WTC11 (cell line): ENCODE data around the gene CYTH3. TPM values are rescaled to one million over a fixed set of nuclear protein-coding genes. Genes with fewer than 3 reads are reported as not detected.

ENCODE experiments used
- ATAC-seq: fragments of 200-7000 bp; cut with Tn5 transposase; 2 replicates; pipeline ENCODE4 v1.10.0; 2021; ENCODE audit warnings: mild to moderate bottlenecking, moderate library complexity
- CTCF ChIA-PET: fragments of 300-600 bp; sonication (Branson Sonifier 250); formaldehyde crosslinking; loops from one replicate; lab custom pipeline; 2021; ENCODE audit warnings: antibody characterized with exemption; lab: Charles Lee
- POLR2A ChIA-PET: fragments of 350-600 bp; sonication (Branson Sonifier 250); formaldehyde crosslinking; loops from one replicate; lab custom pipeline; 2021; ENCODE audit warnings: antibody characterized with exemption; lab: Charles Lee
- DNase-seq: peaks from one replicate; pipeline ENCODE4 v3.0.0; 2021; ENCODE audit warnings: low spot score
- H3K27ac Mint-ChIP-seq: 2 replicates; pipeline ENCODE4 v1.8.0; 2021; ENCODE audit warnings: mixed read lengths
- H3K27me3 Mint-ChIP-seq: 2 replicates; pipeline ENCODE4 v1.8.0; 2021; ENCODE audit warnings: low read depth, mild to moderate bottlenecking, moderate library complexity, mixed read lengths
- H3K36me3 Mint-ChIP-seq: 2 replicates; pipeline ENCODE4 v1.8.0; 2021; ENCODE audit warnings: mixed read lengths
- H3K4me1 Mint-ChIP-seq: 2 replicates; pipeline ENCODE4 v1.8.0; 2022; ENCODE audit warnings: mixed read lengths
- H3K4me3 Mint-ChIP-seq: 2 replicates; pipeline ENCODE4 v1.8.0; 2021; ENCODE audit warnings: mild to moderate bottlenecking, moderate library complexity, mixed read lengths
- H3K9me3 Mint-ChIP-seq: 2 replicates; pipeline ENCODE4 v1.8.0; 2021; ENCODE audit warnings: mixed read lengths
- ATF2 ChIP-seq: sonication (generic); formaldehyde crosslinking; IDR thresholded peaks from 2 replicates; pipeline ENCODE4 v1.8.1; 2022; ENCODE audit warnings: low read depth, missing genetic modification reagents, borderline replicate concordance
- CDX4 ChIP-seq: fragments of 250-450 bp; sonication (Bioruptor Pico); IDR thresholded peaks from 2 replicates; pipeline ENCODE4 v1.9.0; 2021; ENCODE audit warnings: moderate library complexity, mild to moderate bottlenecking, inconsistent platforms, borderline replicate concordance
- CREM ChIP-seq: sonication (generic); formaldehyde crosslinking; IDR thresholded peaks from 2 replicates; pipeline ENCODE4 v1.8.1; 2022; ENCODE audit warnings: mild to moderate bottlenecking, missing genetic modification reagents, moderate library complexity
- CTCF ChIP-seq: fragments of 200-600 bp; IDR thresholded peaks from 2 replicates; pipeline ENCODE4 v1.8.0; 2022; ENCODE audit warnings: antibody characterized with exemption
- ELF4 ChIP-seq: sonication (generic); formaldehyde crosslinking; IDR thresholded peaks from 2 replicates; pipeline ENCODE4 v1.8.1; 2022; ENCODE audit warnings: low read depth, mild to moderate bottlenecking, moderate library complexity, missing genetic modification reagents
- ERG ChIP-seq: fragments of 250-450 bp; sonication (Bioruptor Pico); IDR thresholded peaks from 2 replicates; pipeline ENCODE4 v1.8.0; 2021; ENCODE audit warnings: mild to moderate bottlenecking
- ETV6 ChIP-seq: sonication (generic); formaldehyde crosslinking; IDR thresholded peaks from 2 replicates; pipeline ENCODE4 v1.8.1; 2022; ENCODE audit warnings: mild to moderate bottlenecking, missing genetic modification reagents
- HMGA2 ChIP-seq: fragments of 250-450 bp; sonication (Bioruptor Pico); IDR thresholded peaks from 2 replicates; pipeline ENCODE4 v1.4.0; 2021; ENCODE audit warnings: mild to moderate bottlenecking, moderate library complexity
- NR2C2 ChIP-seq: sonication (generic); formaldehyde crosslinking; IDR thresholded peaks from 2 replicates; pipeline ENCODE4 v1.8.0; 2022; ENCODE audit warnings: mild to moderate bottlenecking, missing genetic modification reagents
- SMAD3 ChIP-seq: sonication (generic); formaldehyde crosslinking; IDR thresholded peaks from 2 replicates; pipeline ENCODE4 v1.8.0; 2022; ENCODE audit warnings: missing genetic modification reagents, mild to moderate bottlenecking, borderline replicate concordance
- SOX15 ChIP-seq: fragments of 250-450 bp; sonication (Bioruptor Pico); IDR thresholded peaks from 2 replicates; pipeline ENCODE4 v1.9.0; 2021; ENCODE audit warnings: mild to moderate bottlenecking
- SP1 ChIP-seq: sonication (generic); formaldehyde crosslinking; conservative IDR thresholded peaks from 2 replicates; pipeline ENCODE4 v1.8.1; 2022; ENCODE audit warnings: missing genetic modification reagents
- TCF7 ChIP-seq: sonication (generic); formaldehyde crosslinking; IDR thresholded peaks from 2 replicates; pipeline ENCODE4 v1.8.0; 2022; ENCODE audit warnings: mild to moderate bottlenecking, low read depth, missing genetic modification reagents, moderate library complexity
- USF2 ChIP-seq: sonication (generic); formaldehyde crosslinking; IDR thresholded peaks from 2 replicates; pipeline ENCODE4 v1.8.1; 2023; ENCODE audit warnings: mild to moderate bottlenecking, missing genetic modification reagents, moderate library complexity
- ZNF396 ChIP-seq: fragments of 250-450 bp; sonication (Bioruptor Pico); IDR thresholded peaks from 2 replicates; pipeline ENCODE4 v1.8.0; 2021; ENCODE audit warnings: mild to moderate bottlenecking, moderate library complexity, borderline replicate concordance
- ZNF423 ChIP-seq: fragments of 250-450 bp; sonication (Bioruptor Pico); IDR thresholded peaks from 2 replicates; pipeline ENCODE4 v2.1.2; 2022; ENCODE audit warnings: mild to moderate bottlenecking, moderate library complexity
- ZNF512 ChIP-seq: sonication (generic); formaldehyde crosslinking; IDR thresholded peaks from 2 replicates; pipeline ENCODE4 v1.8.1; 2022; ENCODE audit warnings: missing genetic modification reagents, borderline replicate concordance
- ZNF671 ChIP-seq: fragments of 250-450 bp; sonication (Bioruptor Pico); IDR thresholded peaks from 2 replicates; pipeline ENCODE4 v1.8.0; 2021; ENCODE audit warnings: mild to moderate bottlenecking
- total RNA-seq: library from RNA; stranded (reverse); gene quantifications from 3 replicates; pipeline ENCODE4 v1.2.3, GENCODE V29; 2021
- TF ChIP-seq, protein P1 (sequence below): sonication (generic); formaldehyde crosslinking; IDR thresholded peaks from 2 replicates; pipeline ENCODE4 v1.8.1; 2022; ENCODE audit warnings: low read depth, mild to moderate bottlenecking, moderate library complexity, missing genetic modification reagents, borderline replicate concordance
- TF ChIP-seq, protein P2 (sequence below): sonication (generic); formaldehyde crosslinking; IDR thresholded peaks from 2 replicates; pipeline ENCODE4 v1.8.0; 2022; ENCODE audit warnings: missing genetic modification reagents

The CYTH3 gene
- total RNA-seq, 1 experiment from 2014 or later, result 13.2 TPM

DNA sequence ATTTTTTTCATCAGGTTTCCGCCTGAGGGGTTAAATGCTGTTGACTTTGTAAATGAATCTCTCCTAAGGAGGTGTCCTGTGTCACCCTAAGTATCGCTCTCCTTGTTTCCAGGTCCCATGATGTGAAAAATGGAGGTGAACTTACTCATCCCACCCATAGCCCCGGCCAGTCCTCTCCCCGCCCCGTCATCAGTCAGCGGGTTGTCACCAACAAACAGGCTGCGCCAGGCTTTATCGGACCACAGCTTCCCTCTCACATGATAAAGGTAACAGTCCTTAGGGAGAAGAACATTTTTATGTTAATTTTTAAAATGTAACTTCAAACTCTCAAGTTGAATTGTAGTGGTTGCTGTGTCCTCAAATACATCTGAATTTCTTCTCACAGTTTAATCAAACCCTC, 124.8 kb downstream of the CYTH3 start:
- Mint-ChIP-seq H3K36me3 (peaks cover 80% of the 10 kb centered on the region), H3K4me1 (no peaks in the 10 kb centered on the region), H3K27ac (no peak overlapping the region), H3K27me3 (no peaks in the 10 kb centered on the region), H3K4me3 (no peak overlapping the region), H3K9me3 (no peaks in the 10 kb centered on the region)
- ATAC-seq (no peak), DNase-seq (no peak)
- CTCF ChIA-PET, result no interaction called here
- no peak for TF ChIP-seq ZNF396 (CRISPR knock-in tag)
- no peak for TF ChIP-seq ELF4 (CRISPR knock-in tag)
- no peak for TF ChIP-seq ZNF671 (CRISPR knock-in tag)
- TF ChIP-seq CTCF, result no peak
- no peak for TF ChIP-seq ZNF423 (CRISPR knock-in tag)
- TF ChIP-seq SOX15, result no peak
- no peak for TF ChIP-seq ERG (CRISPR knock-in tag)
- no peak for TF ChIP-seq SMAD3
- TF ChIP-seq CREM (CRISPR knock-in tag), result no peak
- TF ChIP-seq TCF7 (CRISPR knock-in tag), result no peak
- no peak for TF ChIP-seq USF2 (CRISPR knock-in tag)
- no peak for TF ChIP-seq ZNF512 (CRISPR knock-in tag)
- TF ChIP-seq HMGA2 (CRISPR knock-in tag), result no peak
- no peak for TF ChIP-seq ATF2
- no peak for TF ChIP-seq SP1 (CRISPR knock-in tag)
- TF ChIP-seq, protein P1, sequence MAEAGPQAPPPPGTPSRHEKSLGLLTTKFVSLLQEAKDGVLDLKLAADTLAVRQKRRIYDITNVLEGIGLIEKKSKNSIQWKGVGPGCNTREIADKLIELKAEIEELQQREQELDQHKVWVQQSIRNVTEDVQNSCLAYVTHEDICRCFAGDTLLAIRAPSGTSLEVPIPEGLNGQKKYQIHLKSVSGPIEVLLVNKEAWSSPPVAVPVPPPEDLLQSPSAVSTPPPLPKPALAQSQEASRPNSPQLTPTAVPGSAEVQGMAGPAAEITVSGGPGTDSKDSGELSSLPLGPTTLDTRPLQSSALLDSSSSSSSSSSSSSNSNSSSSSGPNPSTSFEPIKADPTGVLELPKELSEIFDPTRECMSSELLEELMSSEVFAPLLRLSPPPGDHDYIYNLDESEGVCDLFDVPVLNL, result no peak
- no peak for TF ChIP-seq CDX4 (CRISPR knock-in tag)
- POLR2A ChIA-PET, result no interaction called here

GRCh38 chr7:6146666-6147065, 125.8 kb downstream of the CYTH3 start:
- H3K9me3 Mint-ChIP-seq, result no peaks in the 10 kb centered on the region
- H3K4me3 Mint-ChIP-seq, result no peak overlapping the region
- no peaks in the 10 kb centered on the region for H3K4me1 Mint-ChIP-seq
- H3K27ac Mint-ChIP-seq, result no peak overlapping the region
- POLR2A ChIA-PET, result no interaction called here
- H3K36me3 Mint-ChIP-seq, result peaks cover 78% of the 10 kb centered on the region
- no peak for ATAC-seq
- no peak for DNase-seq
- CTCF ChIA-PET, result no interaction called here
- no peaks in the 10 kb centered on the region for H3K27me3 Mint-ChIP-seq
- TF ChIP-seq NR2C2 (no peak), ETV6 (CRISPR knock-in tag) (no peak)
- TF ChIP-seq, protein P2, sequence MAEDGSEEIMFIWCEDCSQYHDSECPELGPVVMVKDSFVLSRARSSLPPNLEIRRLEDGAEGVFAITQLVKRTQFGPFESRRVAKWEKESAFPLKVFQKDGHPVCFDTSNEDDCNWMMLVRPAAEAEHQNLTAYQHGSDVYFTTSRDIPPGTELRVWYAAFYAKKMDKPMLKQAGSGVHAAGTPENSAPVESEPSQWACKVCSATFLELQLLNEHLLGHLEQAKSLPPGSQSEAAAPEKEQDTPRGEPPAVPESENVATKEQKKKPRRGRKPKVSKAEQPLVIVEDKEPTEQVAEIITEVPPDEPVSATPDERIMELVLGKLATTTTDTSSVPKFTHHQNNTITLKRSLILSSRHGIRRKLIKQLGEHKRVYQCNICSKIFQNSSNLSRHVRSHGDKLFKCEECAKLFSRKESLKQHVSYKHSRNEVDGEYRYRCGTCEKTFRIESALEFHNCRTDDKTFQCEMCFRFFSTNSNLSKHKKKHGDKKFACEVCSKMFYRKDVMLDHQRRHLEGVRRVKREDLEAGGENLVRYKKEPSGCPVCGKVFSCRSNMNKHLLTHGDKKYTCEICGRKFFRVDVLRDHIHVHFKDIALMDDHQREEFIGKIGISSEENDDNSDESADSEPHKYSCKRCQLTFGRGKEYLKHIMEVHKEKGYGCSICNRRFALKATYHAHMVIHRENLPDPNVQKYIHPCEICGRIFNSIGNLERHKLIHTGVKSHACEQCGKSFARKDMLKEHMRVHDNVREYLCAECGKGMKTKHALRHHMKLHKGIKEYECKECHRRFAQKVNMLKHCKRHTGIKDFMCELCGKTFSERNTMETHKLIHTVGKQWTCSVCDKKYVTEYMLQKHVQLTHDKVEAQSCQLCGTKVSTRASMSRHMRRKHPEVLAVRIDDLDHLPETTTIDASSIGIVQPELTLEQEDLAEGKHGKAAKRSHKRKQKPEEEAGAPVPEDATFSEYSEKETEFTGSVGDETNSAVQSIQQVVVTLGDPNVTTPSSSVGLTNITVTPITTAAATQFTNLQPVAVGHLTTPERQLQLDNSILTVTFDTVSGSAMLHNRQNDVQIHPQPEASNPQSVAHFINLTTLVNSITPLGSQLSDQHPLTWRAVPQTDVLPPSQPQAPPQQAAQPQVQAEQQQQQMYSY (CRISPR knock-in tag), result no peak
